HG03039 (cell line): ENCODE data around the gene SIGLEC11.
"Not testable (repeated sequence)": the region's sequence is repeated elsewhere in the genome, so short reads cannot be mapped to it uniquely, and the experiment has no call there.

Experiments used
- ATAC-seq: cut with Tn5 transposase; IDR thresholded peaks from one replicate; pipeline ENCODE4 v1.9.1; 2021; ENCODE audit warnings: mild to moderate bottlenecking, moderate library complexity; ENCODE audit not compliant: unreplicated experiment

Gene SIGLEC11, protein sequence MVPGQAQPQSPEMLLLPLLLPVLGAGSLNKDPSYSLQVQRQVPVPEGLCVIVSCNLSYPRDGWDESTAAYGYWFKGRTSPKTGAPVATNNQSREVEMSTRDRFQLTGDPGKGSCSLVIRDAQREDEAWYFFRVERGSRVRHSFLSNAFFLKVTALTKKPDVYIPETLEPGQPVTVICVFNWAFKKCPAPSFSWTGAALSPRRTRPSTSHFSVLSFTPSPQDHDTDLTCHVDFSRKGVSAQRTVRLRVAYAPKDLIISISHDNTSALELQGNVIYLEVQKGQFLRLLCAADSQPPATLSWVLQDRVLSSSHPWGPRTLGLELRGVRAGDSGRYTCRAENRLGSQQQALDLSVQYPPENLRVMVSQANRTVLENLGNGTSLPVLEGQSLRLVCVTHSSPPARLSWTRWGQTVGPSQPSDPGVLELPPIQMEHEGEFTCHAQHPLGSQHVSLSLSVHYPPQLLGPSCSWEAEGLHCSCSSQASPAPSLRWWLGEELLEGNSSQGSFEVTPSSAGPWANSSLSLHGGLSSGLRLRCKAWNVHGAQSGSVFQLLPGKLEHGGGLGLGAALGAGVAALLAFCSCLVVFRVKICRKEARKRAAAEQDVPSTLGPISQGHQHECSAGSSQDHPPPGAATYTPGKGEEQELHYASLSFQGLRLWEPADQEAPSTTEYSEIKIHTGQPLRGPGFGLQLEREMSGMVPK

DNA sequence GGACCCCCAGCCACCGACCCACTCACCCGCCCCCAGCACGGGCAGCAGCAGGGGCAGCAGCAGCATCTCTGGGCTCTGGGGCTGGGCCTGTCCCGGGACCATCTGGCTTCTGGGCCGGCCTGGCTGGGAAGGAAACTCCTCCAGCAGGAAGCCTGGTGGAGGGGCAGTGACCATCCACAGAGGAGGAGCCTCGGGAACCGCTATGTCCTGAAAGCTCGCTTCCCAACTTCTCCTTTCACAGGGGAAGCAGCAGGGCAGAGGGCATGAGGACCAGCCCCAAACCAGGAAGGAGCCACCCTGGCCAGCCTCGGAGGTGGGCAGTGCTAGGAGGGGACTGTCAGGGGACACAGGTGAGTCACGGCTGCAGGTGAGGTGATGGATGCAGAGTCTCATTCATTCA is at the start of gene SIGLEC11:
TSS of gene SIGLEC11 (minus strand) at position 193 of the 400 bp plus-strand sequence. CDS start at position 102, 91 bp downstream.
- ATAC-seq = not testable (repeated sequence)

DNA sequence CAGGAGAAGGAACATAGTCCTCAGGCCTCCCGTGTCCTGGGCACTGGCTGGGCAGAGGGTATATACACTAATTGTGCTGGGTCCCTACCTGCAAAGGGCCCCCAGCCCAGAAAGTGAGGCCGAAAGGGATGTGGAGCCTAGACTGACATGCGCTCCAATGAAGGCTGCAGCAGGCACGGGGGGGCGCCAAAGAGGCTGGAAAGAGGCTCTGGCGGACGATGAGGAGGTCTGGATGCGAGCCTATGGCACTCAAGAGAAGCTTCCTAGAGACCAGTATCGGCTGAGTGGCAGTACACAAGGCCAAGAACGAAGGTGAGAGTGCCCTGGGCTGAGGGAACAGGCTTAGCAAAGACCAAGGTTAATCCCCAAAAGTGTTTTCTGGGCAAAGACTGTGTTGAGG is 47.6 kb upstream of the SIGLEC11 start:
- ATAC-seq = no peak

DNA sequence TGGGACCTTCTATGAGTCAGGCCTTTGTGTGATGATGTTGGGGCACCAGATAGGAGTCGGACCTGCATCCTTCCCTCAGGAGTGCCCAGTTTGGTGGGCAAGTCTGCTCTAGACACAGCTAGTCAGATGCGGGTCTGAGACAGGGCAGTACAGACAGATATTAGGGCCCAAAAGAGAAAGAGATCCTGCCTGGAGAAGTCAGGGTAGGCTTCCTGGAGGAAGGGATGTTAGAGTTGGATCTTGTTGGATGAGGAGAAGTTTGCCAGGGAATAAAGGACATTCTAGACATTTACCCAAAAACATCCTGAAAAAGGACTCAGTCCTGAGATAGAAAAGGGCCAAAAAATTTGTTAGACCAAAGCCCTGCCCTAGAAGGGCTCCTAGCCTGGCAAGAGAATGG is 47.0 kb upstream of the SIGLEC11 start:
- no peak for ATAC-seq

DNA sequence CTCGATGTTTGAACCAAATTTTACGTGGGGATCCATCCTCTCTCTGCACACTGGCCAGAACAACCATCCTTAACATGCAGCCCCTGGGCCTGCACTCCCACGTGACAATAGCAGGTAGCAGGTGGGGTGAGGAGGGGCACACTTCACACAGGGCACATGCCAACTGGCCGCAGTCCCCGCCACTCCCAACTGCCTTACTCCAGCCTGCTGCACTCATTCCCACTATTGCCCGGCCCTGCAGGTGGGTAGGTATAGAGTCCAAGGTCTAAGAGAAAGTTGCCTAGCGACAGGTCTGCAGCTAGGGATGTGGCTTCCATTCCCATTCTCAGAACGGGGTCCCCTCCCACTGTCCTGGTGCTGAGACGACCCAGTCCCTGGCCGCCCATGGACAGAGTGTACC is 46.2 kb upstream of the SIGLEC11 start:
- ATAC-seq = no peak

DNA sequence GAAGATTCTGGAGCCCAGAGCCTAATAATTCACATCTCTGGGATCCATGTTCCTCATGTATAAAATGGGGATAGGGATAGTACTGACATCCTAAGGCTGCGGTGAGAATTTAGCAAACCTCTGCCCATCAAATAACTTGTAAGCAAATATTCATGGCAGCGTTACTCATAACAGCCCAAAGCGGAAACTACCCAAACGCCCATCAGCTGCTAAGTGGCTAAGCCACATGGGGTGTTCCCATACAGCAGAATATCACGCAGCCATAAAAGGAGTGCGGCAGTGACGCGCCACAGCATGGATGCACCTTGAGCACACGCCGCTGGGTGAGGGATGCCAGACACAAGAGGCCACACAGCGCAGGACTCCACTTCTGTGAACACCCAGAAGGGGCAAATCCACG is 44.5 kb upstream of the SIGLEC11 start:
- ATAC-seq = no peak

DNA sequence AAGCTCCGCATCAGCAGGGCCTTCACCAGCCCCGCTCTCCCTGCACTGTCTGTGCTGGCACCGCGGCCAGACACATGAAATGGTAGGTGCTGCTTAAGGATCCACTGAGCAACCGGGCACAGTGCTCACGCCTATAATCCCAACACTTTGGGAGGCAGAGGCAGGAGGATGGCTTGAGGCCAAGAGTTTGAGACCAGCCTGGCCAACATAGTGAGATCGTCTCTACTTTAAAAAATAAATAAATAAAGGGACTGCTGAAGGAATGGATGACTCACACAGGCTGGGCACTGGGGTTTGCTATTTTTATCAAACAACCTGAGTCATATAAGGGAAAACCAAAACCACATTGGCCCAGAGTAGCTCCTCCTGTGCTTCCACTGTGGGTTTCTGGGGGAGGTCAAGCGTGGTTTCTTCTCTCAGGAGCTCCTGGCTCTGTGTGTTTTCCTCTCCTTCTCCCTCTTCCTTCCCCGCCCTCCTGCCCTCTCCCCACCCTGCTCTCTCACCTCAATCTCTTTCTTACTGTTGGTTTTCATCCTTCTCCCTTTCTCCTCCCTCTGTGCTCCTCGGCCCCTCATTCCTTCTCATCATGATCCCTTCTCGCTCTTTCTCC is 42.9 kb upstream of the SIGLEC11 start:
- no peak for ATAC-seq

DNA sequence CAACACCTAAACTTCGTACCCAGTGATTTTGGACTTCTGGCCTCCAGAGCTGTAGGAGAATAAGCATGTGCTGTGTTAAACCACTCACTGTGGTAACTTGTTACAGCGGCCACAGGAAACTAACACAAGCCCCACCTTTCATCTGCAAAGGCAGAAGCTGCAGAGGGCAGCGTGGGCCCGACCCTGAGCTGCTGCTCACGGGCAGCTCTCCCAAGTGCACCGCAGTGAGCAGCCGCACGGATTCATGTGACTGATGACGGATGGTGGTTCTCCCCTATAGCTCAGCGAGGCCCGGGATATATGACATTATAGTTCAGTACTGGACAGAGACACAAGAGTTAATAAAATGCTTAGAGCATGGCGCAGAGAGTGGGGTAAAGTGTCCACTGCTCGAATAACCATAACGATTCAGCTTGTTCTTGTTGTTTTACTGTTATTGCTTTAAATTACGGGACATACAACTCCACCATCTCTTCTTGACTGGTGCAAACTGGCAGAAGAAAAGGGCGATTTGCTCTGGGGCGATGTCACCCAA is 42.3 kb upstream of the SIGLEC11 start:
- ATAC-seq = no peak

DNA sequence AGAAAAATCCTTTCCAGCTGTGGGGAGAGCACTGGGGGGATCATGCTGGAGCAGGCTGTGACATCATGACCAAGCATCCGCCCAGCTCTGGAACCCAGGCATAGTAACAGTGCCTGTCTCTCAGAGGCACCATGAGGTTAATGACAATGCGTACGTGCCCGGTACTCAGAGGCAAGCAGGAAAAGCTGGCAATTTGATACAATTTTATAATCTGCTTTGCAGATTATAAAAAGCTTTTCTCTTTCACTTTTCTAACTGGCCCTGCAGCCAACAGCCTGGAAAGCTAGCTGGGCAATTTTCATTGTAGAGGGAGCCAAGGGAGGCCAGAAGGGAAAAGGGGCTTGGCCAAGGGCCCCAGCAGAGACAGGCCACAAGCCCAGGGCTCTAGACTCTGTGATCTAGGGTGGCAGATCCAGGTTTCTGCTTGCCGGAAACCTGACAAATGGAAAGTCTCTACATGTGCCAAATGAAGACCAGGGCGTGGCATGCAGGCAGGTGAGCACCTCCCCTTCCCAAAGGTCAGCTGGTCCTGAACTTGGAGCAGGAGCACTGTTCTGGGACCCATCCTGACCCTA is 41.5 kb upstream of the SIGLEC11 start:
- no peak for ATAC-seq

DNA sequence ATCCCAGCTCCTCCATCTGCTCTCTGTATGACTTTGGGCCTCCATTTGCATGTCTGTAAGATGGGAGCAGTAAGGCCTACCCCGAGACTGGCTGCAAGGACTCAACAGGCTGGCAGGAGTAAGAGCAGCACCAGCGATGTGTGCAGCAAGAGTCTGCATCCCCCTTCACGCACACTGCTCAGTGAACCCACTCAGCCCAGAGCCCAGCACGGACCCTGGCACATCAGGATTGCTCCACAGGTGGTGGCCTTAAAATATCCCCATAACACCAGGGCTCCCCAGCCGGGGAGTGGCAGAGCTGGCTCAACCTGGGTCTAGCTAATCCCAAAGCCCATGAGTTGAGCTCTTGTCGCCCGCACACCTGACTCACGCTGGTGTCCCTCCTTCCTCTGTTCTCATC is 40.8 kb upstream of the SIGLEC11 start:
- no peak for ATAC-seq

DNA sequence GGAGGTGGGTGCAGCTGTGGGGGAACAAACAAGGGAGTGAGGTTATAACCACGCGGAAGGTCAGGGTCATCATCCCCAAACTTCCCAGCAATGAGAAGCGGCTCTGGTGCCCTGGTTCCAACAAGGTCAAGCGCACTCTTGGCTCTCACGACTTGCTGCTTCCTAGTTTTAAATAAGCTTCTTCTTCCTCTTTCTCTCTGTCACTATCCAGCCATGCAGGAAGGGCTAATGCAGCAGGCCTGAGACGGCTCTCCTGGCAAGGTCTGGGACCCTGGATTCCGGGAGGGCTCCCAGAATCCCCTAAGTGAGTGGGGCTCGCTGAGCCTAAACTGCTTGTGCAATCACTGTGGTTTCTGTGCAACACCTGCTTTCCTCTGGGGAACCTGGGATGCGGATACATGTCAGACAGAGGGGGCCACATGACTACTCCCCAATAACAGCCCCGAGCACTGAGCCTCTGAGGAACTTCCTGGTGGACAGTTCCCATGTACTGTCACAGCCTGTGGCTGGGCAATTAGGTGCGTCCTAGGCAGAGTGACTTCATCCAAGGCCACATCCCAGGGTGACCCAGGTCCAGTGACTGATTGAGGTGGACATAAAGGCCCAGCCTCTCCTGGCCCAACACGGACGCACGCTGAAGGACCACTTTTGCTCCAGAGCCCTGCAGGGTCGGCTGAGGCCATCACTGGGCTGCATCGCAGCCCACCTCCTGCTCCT is 40.0 kb upstream of the SIGLEC11 start:
- no peak for ATAC-seq

DNA sequence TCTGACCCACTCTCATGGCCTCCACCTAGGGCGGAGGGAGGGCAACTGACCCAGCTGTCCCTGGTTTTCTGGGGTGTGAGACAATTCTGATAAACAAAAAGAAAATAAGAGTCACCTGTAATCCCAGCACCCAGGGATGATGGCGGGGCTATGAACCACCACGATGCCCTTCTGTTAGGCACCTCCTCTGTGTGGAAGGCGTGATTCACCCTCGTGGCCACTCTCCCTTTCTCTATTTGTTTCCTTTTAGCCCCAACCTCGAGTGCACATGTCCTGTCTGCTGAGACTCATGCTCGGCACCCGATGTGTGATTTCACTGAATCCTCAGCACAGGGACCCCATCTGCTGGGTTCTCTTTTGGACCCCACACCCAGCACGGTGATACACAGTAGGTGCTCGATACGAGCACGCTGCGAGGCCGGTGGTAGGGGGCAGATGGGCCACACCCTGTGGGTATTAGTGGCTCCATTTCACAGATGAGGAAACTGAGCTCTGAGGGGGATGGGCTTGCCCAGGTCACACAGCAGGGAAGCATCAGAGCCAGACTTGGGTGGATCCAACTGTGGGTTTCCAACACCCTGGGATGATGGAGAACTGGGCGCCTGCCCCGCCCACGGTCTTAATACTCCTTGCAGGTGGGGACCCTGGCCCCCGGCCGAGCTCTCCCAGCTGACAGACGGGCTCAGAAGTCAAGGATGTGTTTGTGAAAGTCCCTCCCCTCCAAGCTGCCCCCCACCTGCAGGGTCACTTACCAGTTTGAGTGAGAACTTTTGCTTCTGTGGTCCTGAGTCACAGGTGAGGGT is 39.3 kb upstream of the SIGLEC11 start:
- ATAC-seq = no peak

DNA sequence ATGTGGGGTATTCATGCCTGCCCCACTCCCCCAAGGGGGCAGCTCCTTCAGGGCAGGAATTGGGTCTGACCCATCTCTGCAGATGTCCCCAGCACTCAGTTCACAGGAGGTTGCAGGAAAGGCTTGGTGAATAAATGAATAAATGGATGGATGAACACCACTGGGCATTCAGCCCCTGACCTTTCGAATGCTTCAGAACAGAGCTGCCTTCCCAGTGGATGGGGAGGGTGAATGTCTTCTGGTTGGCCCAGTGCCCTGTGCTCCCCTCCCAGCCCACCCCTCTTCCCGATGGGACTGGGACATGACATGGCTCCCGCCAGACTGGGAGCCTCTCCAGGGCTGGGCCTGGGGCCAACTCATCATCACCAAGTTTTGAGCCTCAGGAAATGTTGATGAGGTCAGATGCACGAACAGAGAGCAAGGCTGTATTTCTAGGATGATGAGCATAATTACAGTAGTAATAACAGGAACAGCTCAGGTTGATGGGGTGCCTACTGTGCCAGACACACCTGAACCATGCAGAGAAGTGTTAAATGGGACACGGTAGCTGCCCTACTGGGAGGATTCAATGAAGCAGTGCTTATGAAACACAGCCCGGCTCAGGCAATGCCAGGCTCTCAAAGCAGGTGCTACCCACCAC is 38.5 kb upstream of the SIGLEC11 start:
- no peak for ATAC-seq

DNA sequence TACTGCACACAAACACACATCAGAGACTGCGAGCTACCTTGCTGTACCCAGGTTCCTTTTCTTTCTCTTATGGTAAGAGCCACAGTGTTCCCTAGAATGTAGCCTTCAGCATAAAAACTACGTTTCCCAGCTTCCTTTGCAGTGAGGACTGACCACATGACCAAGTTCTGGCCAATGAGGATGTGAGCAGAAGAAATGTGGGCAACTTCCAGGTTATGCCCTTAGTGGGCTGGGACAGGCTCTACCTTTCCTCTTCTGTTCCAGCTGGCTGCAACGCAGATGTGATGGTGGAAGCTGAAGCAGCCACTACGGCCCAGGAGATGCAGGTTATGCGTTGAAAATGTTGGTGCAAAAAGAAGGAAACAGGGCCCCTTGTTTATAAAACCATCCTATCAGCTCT is 36.7 kb upstream of the SIGLEC11 start:
- ATAC-seq = no peak

DNA sequence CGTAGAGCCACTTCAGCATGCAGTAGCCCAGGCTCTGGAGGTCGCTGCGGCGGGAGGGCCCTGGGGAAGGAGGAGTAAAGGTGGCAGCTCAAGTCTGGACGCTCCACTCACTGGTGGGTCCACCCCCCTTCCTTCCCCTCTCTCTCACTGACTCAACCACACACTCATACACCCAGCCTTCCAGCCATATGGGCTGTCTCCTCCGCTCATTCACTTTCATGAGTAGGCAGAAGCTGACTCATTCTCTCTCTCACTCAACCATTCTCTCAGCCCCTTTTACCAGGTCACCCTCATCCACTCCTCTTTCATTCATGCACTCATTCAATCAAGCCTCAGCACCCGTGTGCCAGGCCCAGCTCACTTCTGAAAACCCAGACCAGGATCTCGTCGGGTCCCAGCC is 27.5 kb upstream of the SIGLEC11 start:
- ATAC-seq = no peak

DNA sequence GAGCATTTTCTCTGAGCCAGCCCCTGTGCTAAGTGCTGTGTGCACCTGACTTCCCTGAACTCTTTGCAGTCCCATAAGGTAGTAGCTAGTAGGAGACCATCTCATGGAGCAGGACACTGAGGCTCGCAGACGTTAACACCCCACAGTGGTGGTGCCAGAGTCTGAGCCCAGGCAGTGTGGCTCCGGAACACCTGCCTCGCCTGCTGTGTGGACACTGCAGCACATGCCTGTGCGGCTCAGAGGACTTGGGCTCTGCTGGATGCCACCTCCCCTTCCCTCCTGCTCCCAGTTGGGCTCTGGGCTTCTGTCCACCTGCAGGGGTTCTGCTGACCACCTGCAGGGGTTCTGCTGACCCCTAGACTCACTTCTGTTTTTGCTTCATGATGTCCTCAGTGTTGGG is 27.0 kb upstream of the SIGLEC11 start:
- ATAC-seq = no peak

DNA sequence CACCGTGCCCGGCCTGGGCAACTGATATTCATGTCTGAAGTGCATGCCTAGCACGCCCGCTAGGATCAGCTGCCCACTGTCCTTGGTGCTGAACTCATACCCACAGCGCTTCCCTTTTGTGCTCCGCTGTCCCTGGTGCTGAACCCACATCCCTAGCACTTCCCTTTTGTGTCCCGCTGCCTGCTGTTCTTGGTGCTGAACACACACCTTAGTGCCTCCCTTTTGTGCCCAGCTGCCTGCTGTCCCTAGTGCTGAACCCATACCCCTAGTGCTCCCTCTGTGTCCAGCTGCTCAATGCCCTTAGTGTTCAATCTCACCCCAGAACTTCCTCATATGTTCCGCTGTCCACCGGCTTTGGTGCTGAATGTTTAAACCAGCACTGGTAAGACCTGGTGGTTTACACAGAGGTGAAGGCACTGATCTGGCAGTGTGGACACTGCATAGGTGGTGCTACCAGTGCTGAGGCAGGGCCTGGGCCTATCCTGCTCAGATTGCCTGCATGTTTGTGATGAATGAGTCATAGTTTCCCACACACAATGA is 26.3 kb upstream of the SIGLEC11 start:
- no peak for ATAC-seq

DNA sequence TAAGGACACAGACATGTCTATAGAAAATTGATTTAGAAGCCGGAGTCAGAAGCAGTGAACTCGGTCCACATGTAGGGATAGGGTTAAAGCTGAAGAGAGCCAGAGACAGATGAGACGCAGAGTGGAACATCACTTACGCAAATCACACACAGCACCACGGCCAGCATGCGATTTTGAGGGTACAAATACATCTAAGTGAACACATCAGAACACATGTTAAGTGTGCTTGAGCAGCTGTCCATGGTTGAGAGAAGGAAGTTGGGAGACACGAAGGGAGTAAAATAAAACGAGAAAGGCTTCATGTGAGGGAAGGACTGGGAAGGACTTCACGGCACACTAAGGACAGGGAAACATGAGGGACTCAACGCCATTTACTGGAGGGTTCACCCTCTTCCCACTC is 25.4 kb upstream of the SIGLEC11 start:
- ATAC-seq = no peak

DNA sequence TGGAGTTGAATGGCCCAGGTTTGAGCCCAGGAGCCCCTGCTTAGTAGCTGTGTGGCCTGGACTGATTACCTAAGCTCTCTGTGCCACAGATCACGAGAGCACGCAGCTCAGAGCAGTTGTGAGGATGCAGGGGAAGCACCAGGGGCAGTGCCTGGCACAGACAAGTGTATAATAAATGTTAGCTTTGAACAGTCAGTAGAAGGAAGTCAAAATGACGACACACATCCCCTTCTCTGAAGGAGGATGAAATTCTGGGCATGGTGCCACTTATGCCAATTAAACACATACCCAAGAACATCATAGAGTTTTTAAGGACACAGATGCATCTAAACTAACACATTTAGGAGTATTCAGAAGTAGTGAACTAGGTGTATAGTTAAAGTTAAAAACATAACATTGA is 24.9 kb upstream of the SIGLEC11 start:
- no peak for ATAC-seq

DNA sequence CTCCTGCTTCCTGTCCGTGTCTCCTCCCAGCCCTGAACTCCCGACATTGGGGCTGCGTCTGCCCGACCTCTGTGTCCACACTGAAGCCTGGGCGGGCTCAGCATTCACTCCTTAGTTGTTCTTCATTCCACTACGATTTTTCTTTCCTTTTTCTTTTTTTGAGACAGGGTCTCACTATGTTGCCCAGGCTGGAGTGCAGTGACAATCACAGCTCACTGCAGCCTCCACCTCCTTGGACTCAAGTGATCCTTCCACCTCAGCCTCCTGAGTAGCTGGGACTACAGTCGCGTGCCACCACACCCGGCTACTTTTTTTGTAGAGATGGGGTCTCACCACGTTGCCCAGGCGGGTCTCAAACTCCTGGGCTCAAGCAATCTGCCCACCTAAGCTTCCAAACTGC is 23.5 kb upstream of the SIGLEC11 start:
- ATAC-seq = no peak
